Measurements from ENCODE around the gene ZBTB7C.

The ZBTB7C gene

GRCh38 chr18:48385596-48385995 is 23.6 kb downstream of the ZBTB7C start:
- DNase-seq, result no peak

- DNase-seq, result no peak
Measured at GRCh38 chr18:48376934-48377333, 32.2 kb downstream of the ZBTB7C start.

- no peak for DNase-seq
Measured at GRCh38 chr18:48376406-48376805, 32.8 kb downstream of the ZBTB7C start.

GRCh38 chr18:48375150-48375800 is 33.9 kb downstream of the ZBTB7C start:
- no peak for DNase-seq

GRCh38 chr18:48374423-48375149 is 34.6 kb downstream of the ZBTB7C start:
- no peak for DNase-seq

GRCh38 chr18:48371854-48372602 is 37.2 kb downstream of the ZBTB7C start:
- DNase-seq, result no peak

GRCh38 chr18:48367557-48367956 is 41.6 kb downstream of the ZBTB7C start:
- no peak for DNase-seq

- no peak for DNase-seq
Measured at GRCh38 chr18:48365965-48366364, 43.2 kb downstream of the ZBTB7C start.

GRCh38 chr18:48364146-48364545 is 45.0 kb downstream of the ZBTB7C start:
- no peak for DNase-seq

GRCh38 chr18:48363175-48363574 is 46.0 kb downstream of the ZBTB7C start:
- no peak for DNase-seq

- no peak for DNase-seq
Measured at GRCh38 chr18:48361801-48362200, 47.4 kb downstream of the ZBTB7C start.

- DNase-seq, result no peak
Measured at GRCh38 chr18:48360376-48361021, 48.7 kb downstream of the ZBTB7C start.

- no peak for DNase-seq
Measured at GRCh38 chr18:48359626-48360025, 49.6 kb downstream of the ZBTB7C start.

GRCh38 chr18:48358868-48359267 is 50.3 kb downstream of the ZBTB7C start:
- no peak for DNase-seq

GRCh38 chr18:48356909-48357631 is 52.1 kb downstream of the ZBTB7C start:
- no peak for DNase-seq

GRCh38 chr18:48356151-48356745 is 52.9 kb downstream of the ZBTB7C start:
- DNase-seq, result no peak

GRCh38 chr18:48355276-48356115 is 53.7 kb downstream of the ZBTB7C start:
- DNase-seq, result no peak

GRCh38 chr18:48354746-48355260 is 54.4 kb downstream of the ZBTB7C start:
- DNase-seq, result no peak

GRCh38 chr18:48352051-48352755 is 57.0 kb downstream of the ZBTB7C start:
- DNase-seq, result no peak
